Endometrium (tissue), 2 donors: Measurements from ENCODE around the gene OR10A3.

ENCODE experiments used
- FAIRE-seq: peaks from 2 replicates; lab custom pipeline; 2012; peaks lifted over from hg19 to GRCh38; lab: Jason Lieb, UNC
- donor health status: control.
- donor health status: control.

Gene OR10A3

GRCh38 chr11:7892059-7892699 lies 49.3 kb downstream of the OR10A3 start:
- FAIRE-seq, result no peak

GRCh38 chr11:7890417-7891172 lies 50.9 kb downstream of the OR10A3 start:
- FAIRE-seq, result no peak

- FAIRE-seq, result no peak
Measured at GRCh38 chr11:7889985-7890384, 51.5 kb downstream of the OR10A3 start.
